Vagina (tissue), 2 donors: Measurements from ENCODE around the gene SLC23A1. TPM values are rescaled to one million over a fixed set of nuclear protein-coding genes. Genes with fewer than 3 reads are reported as not detected.

Source experiments
- DNase-seq, 2 donors: peaks; one replicate each; pipeline ENCODE4 v3.0.0-alpha.2; 2017; ENCODE audit errors: extremely low spot score in 2 of 2
- H3K27ac ChIP-seq: fragments of 200-600 bp; sonication (generic); one replicate; pipeline ENCODE4 v1.5.1; 2019
- H3K27me3 ChIP-seq: fragments of 200-600 bp; sonication (generic); one replicate; pipeline ENCODE4 v1.5.1; 2019
- H3K36me3 ChIP-seq, 2 donors: fragments of 200-600 bp; sonication (generic); one replicate each; pipeline ENCODE4 v1.5.1; 2017 to 2019
- H3K4me1 ChIP-seq: fragments of 200-600 bp; sonication (generic); one replicate; pipeline ENCODE4 v1.5.1; 2019
- H3K4me3 ChIP-seq, 2 donors: fragments of 200-600 bp; sonication (generic); 1 replicate in 1 of 2; 2 replicates in 1 of 2; pipeline ENCODE4 v1.5.1; 2016 to 2019
- H3K9me3 ChIP-seq: fragments of 200-600 bp; sonication (generic); one replicate; pipeline ENCODE4 v1.5.1; 2019
- POLR2A ChIP-seq, 2 donors: fragments of 450-650 bp; IDR thresholded peaks; one replicate each; pipeline ENCODE4 v1.6.1; 2017; ENCODE audit warnings: antibody characterized with exemption in 2 of 2, mild to moderate bottlenecking in 2 of 2, moderate library complexity in 2 of 2
- POLR2AphosphoS5 ChIP-seq, 2 donors: sonication (generic); formaldehyde crosslinking; IDR thresholded peaks; one replicate each; pipeline ENCODE4 v1.9.0; 2017; ENCODE audit warnings: antibody characterized with exemption in 2 of 2, mild to moderate bottlenecking in 2 of 2, low read depth in 1 of 2; ENCODE audit not compliant: insufficient read depth in 1 of 2
- intact Hi-C: fragments of 100-400 bp; cut with DNase I; formaldehyde crosslinking; loops from one replicate; pipeline ENCODE4 v1.15.1; 2023
- total RNA-seq: library from RNA; depleted of rRNA; stranded (reverse); fragments of >200 nt; gene quantifications from one replicate; pipeline ENCODE4 v1.2.3, GENCODE V29; 2016
- TF ChIP-seq, protein P1 (sequence below), 3 experiments: fragments of 450-650 bp in 2 of 3; fragments of 200-600 bp in 1 of 3; sonication (generic) in 1 of 3; IDR thresholded peaks; one replicate each; pipeline ENCODE4 v1.5.1; 2017 to 2019; ENCODE audit warnings: antibody characterized with exemption in 3 of 3, mild to moderate bottlenecking in 2 of 3, moderate library complexity in 2 of 3

The SLC23A1 gene
- total RNA-seq, 1 donor from 2014 or later = not detected

DNA sequence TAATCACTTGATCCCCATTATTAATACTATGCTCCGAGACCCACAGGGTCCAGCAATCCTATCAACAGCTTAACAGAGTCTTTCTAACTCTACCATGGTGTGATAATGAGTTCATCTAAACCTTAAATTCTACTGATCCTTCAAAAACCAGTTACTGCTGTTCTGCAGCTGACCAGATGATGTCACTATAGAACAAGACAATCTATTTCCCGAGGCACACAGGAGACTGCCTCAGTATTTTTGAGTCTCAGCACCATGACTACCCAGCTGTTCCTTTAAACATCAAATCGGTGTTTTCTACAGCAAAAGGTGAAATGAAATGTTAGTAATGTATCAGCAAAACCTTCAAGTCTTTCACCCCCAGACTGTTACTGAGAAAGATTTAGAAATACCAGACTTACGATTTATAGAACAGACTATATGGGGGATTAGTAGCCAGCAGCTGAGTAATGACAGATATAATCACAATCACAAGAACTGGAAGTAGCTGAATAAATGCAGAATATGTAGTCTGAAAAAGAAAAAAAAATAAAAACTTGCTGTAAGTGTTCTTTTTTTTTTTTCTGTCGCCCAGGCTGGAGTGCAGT lies 39.3 kb upstream of the SLC23A1 start:
- Histone ChIP-seq H3K4me1 (peaks cover 5% of the 10 kb centered on the region), H3K36me3 (peaks cover 0 to 20% of the 10 kb centered on the region in 2 donors), H3K9me3 (no peaks in the 10 kb centered on the region), H3K4me3 (no peak overlapping the region), H3K27me3 (no peaks in the 10 kb centered on the region), H3K27ac (no peak overlapping the region)
- intact Hi-C loops = no loop called here
- TF ChIP-seq, protein P1, sequence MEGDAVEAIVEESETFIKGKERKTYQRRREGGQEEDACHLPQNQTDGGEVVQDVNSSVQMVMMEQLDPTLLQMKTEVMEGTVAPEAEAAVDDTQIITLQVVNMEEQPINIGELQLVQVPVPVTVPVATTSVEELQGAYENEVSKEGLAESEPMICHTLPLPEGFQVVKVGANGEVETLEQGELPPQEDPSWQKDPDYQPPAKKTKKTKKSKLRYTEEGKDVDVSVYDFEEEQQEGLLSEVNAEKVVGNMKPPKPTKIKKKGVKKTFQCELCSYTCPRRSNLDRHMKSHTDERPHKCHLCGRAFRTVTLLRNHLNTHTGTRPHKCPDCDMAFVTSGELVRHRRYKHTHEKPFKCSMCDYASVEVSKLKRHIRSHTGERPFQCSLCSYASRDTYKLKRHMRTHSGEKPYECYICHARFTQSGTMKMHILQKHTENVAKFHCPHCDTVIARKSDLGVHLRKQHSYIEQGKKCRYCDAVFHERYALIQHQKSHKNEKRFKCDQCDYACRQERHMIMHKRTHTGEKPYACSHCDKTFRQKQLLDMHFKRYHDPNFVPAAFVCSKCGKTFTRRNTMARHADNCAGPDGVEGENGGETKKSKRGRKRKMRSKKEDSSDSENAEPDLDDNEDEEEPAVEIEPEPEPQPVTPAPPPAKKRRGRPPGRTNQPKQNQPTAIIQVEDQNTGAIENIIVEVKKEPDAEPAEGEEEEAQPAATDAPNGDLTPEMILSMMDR (IDR thresholded peaks at IDR 0.05) = peak; percentile 77 to 86 (median 84)
- TF ChIP-seq POLR2AphosphoS5 (IDR thresholded peaks at IDR 0.05; ENCODE audit: insufficient read depth in 1 of 2, low read depth in 1 of 2) = no peak
- no peak for DNase-seq

GRCh38 chr5:139419226-139420192 lies 36.4 kb upstream of the SLC23A1 start:
- DNase-seq = no peak
- Histone ChIP-seq H3K4me3 (no peak overlapping the region), H3K27me3 (no peaks in the 10 kb centered on the region), H3K36me3 (peaks cover 0 to 4% of the 10 kb centered on the region in 2 donors), H3K27ac (no peak overlapping the region), H3K4me1 (peaks cover 32% of the 10 kb centered on the region), H3K9me3 (no peaks in the 10 kb centered on the region)
- intact Hi-C loops = no loop called here
- TF ChIP-seq POLR2AphosphoS5 (IDR thresholded peaks at IDR 0.05; ENCODE audit: insufficient read depth in 1 of 2, low read depth in 1 of 2) (no peak), POLR2A (IDR thresholded peaks at IDR 0.05) (no peak)
- TF ChIP-seq, protein P1 (IDR thresholded peaks at IDR 0.05) = no peak

- H3K4me1 ChIP-seq = peaks cover 39% of the 10 kb centered on the region
- H3K4me3 ChIP-seq = no peak overlapping the region
- TF ChIP-seq POLR2AphosphoS5 (IDR thresholded peaks at IDR 0.05; ENCODE audit: insufficient read depth in 1 of 2, low read depth in 1 of 2) (no peak), POLR2A (IDR thresholded peaks at IDR 0.05) (no peak)
- TF ChIP-seq, protein P1 (IDR thresholded peaks at IDR 0.05) = no peak
- H3K27ac ChIP-seq = no peak overlapping the region
- H3K9me3 ChIP-seq = no peaks in the 10 kb centered on the region
- intact Hi-C loops = no loop called here
- no peaks in the 10 kb centered on the region for H3K36me3 ChIP-seq
- no peak for DNase-seq
- H3K27me3 ChIP-seq = no peaks in the 10 kb centered on the region
Observed at GRCh38 chr5:139418793-139419192, 35.7 kb upstream of the SLC23A1 start.

GRCh38 chr5:139417214-139417613 lies 34.1 kb upstream of the SLC23A1 start:
- intact Hi-C loops = no loop called here
- Histone ChIP-seq H3K9me3 (no peaks in the 10 kb centered on the region), H3K36me3 (no peaks in the 10 kb centered on the region), H3K27me3 (no peaks in the 10 kb centered on the region), H3K4me3 (no peak overlapping the region), H3K4me1 (peaks cover 41% of the 10 kb centered on the region), H3K27ac (peak overlapping the region; percentile 50)
- no peak for DNase-seq
- no peak for TF ChIP-seq POLR2A (IDR thresholded peaks at IDR 0.05)
- peak in 1 of 2 donors; percentile 36 for TF ChIP-seq POLR2AphosphoS5 (IDR thresholded peaks at IDR 0.05; ENCODE audit: insufficient read depth in 1 of 2, low read depth in 1 of 2)
- TF ChIP-seq, protein P1 (IDR thresholded peaks at IDR 0.05) = no peak
